ENCODE results near the gene BCL2L14.

GRCh38 chr12:12072064-12072760 lies 1.5 kb downstream of the BCL2L14 start:
- TF ChIP-seq CTCF (IDR thresholded peaks at IDR 0.05; ENCODE audit: low read depth, low read length): no peak
- TF ChIP-seq POLR2A (IDR thresholded peaks at IDR 0.05; ENCODE audit: extremely low read depth, insufficient read length): no peak
- TF ChIP-seq MAX (IDR thresholded peaks at IDR 0.05; ENCODE audit: low read depth, low read length): no peak

All from NB4 (cell line).